ENCODE results near the gene KRT24. TPM values are rescaled to one million over a fixed set of nuclear protein-coding genes. Genes with fewer than 3 reads are reported as not detected.

Gene KRT24
- total RNA-seq, 4 donors from 2014 or later, result not detected

DNA sequence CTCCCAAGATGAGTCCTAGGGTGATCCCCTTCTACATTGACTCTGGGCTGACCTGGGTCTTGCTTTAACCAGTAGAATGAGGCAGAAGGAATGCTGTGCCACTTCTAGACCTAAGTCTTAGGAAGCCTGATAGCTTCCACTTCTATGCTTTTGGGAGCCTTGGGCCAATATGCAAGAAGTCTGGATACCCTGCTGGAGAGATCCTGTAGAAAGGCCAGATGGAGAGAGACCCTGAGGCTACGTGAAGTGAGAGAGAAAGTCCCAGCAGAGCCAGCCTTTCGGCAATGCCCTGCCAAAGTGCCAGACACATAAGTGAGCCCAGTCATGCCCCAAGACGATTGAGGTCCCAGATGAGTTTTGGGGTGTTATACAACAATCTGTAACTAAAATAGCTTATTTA is 40.3 kb downstream of the KRT24 start:
- TF ChIP-seq, protein P1, sequence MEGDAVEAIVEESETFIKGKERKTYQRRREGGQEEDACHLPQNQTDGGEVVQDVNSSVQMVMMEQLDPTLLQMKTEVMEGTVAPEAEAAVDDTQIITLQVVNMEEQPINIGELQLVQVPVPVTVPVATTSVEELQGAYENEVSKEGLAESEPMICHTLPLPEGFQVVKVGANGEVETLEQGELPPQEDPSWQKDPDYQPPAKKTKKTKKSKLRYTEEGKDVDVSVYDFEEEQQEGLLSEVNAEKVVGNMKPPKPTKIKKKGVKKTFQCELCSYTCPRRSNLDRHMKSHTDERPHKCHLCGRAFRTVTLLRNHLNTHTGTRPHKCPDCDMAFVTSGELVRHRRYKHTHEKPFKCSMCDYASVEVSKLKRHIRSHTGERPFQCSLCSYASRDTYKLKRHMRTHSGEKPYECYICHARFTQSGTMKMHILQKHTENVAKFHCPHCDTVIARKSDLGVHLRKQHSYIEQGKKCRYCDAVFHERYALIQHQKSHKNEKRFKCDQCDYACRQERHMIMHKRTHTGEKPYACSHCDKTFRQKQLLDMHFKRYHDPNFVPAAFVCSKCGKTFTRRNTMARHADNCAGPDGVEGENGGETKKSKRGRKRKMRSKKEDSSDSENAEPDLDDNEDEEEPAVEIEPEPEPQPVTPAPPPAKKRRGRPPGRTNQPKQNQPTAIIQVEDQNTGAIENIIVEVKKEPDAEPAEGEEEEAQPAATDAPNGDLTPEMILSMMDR (IDR thresholded peaks at IDR 0.05), result no peak
- DNase-seq (ENCODE audit: low spot score) (no peak), ATAC-seq (ENCODE audit: low FRiP score) (no peak)

DNA sequence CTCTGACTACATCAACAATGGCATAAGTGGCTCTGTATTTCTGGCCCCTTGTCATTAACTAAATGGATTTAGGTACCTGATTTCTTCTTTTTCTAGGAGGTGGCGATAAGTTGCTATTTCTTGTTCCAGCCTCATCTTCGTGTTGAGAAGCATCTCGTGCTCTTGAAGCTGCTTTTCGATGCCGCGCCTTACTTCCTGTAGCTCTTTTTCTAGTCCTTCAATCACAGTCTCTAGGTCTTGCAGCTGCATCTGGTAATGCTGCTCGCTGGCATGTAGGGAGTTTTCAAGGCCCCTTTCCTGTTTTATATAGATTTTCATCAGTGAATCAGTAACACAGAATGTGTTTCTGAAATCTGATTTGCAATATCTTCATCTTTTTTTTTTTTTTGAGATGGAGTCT is 43.6 kb downstream of the KRT24 start:
- ATAC-seq (ENCODE audit: low FRiP score) (no peak), DNase-seq (ENCODE audit: low spot score) (no peak)
- TF ChIP-seq, protein P1 (IDR thresholded peaks at IDR 0.05), result no peak

DNA sequence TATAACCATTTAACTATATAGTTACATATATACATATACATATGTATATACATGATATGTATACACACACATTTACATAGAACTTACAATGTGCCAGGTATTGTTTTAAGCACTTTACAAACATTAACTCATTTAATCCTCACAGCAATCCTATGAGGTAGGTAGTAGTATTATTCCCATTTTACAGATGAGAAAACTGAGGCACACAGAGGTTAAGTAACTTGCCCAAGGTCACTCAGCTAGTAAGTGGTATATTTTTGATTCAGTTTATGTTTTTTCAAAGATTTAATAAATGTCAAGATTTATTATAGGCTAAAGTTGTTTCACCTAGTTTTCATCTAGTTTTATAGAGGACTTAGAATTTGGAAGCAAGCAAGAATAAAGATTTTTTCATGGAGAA is 45.2 kb downstream of the KRT24 start:
- ATAC-seq (ENCODE audit: low FRiP score) (no peak), DNase-seq (ENCODE audit: low spot score) (no peak)
- TF ChIP-seq, protein P1 (IDR thresholded peaks at IDR 0.05), result no peak

DNA sequence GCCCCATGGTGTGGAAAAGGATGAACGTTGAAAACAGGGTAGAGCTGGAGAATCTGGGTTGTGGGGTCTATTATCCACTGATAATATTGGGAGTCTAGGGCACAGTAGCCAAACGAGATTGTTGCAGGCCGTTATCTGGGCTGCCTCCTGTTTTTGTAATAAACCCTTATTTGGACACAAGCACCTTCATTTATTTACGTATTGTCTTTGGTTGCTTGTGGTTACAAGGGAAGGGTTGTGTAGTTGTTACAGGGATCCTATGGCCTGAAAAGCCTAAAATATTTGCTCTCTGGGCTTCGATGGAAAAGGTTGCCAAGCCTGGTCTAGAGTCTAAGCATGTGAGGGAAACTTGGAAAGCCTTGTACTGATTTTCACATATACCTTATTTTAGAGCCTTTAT is 51.6 kb downstream of the KRT24 start:
- ATAC-seq (ENCODE audit: low FRiP score) (no peak), DNase-seq (ENCODE audit: low spot score) (no peak)
- TF ChIP-seq, protein P1 (IDR thresholded peaks at IDR 0.05), result no peak

DNA sequence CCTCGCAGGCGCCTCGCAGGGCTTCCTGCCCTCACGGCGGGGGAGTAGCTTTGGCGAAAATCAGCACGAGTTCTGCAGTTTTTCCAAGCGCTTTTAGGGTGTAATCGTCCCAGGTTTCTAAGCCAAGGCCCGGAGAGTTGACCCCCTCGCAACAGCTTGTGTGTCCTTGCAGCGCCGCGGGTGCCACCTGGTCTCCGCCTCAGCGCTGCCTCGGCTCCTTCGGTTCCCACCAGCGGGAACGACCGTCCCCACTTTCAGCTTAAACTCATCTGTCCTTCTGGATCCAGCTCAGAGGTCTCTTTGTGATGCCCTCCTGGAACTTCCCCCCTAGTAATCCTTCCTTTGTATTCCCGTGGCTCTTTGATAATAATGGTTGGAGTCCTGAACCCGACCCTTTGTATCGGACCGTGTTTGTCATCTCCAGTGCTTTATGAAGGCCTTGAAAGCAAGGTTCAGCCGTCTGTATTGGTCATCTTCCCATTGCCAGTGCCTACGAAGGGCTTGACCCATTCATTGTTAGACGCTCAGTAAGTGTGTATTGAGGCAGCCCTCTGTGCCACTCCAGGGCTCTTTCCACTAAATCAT is 55.1 kb downstream of the KRT24 start:
- TF ChIP-seq, protein P1 (IDR thresholded peaks at IDR 0.05), result no peak
- DNase-seq (ENCODE audit: low spot score) (no peak), ATAC-seq (ENCODE audit: low FRiP score) (no peak)

Other genes starting within 250 kb of the KRT24 start
- gene TNS4, start 202.1 kb downstream of the KRT24 start, total RNA-seq, result 1 to 10 TPM in 2 of 4 donors, not detected in 2; 1.8 to 2.1 TPM
- gene CCR7, start 138.3 kb downstream of the KRT24 start, total RNA-seq, result 1 to 10 TPM in 1 of 4 donors, under 1 TPM in 1, not detected in 2; 0.37 to 1.9 TPM
- 10 to 100 TPM; 66.5 to 88.3 (median 76.0) TPM for gene SMARCE1, start 55.9 kb downstream of the KRT24 start, total RNA-seq
- gene KRT222, start 38.6 kb downstream of the KRT24 start, total RNA-seq, result 10 to 100 TPM in 1 of 4 donors, 1 to 10 TPM in 2, not detected in 1; 2.0 to 11.5 (median 3.5) TPM
- gene KRT25, start 51.6 kb upstream of the KRT24 start, total RNA-seq, result not detected
- gene KRT26, start 68.4 kb upstream of the KRT24 start, total RNA-seq, result not detected
- gene KRT27, start 78.8 kb upstream of the KRT24 start, total RNA-seq, result not detected
- not detected for gene KRT28, start 96.2 kb upstream of the KRT24 start, total RNA-seq
- 10 to 100 TPM in 2 of 4 donors, 1 to 10 TPM in 2; 4.4 to 17.5 (median 10.8) TPM for gene KRT10, start 118.9 kb upstream of the KRT24 start, total RNA-seq
- gene KRT12, start 163.5 kb upstream of the KRT24 start, total RNA-seq, result not detected
- not detected for gene KRT20, start 181.5 kb upstream of the KRT24 start, total RNA-seq
- gene KRT23, start 233.9 kb upstream of the KRT24 start, total RNA-seq, result 1 to 10 TPM in 1 of 4 donors, not detected in 3; 4.3 TPM